Stimulated activated CD8-positive, alpha-beta memory T cell treated with anti-CD3 and anti-CD28 coated beads, Interleukin-12 subunit alpha, Interleukin-12 subunit beta, amount 100 ng/mL, for 4 hours (primary cell): Measurements from ENCODE around the gene SLC25A25.

Source experiments
- DNase-seq: peaks from one replicate; pipeline ENCODE4 v3.0.0-alpha.2; 2020; ENCODE audit warnings: low read depth

Gene SLC25A25

DNA sequence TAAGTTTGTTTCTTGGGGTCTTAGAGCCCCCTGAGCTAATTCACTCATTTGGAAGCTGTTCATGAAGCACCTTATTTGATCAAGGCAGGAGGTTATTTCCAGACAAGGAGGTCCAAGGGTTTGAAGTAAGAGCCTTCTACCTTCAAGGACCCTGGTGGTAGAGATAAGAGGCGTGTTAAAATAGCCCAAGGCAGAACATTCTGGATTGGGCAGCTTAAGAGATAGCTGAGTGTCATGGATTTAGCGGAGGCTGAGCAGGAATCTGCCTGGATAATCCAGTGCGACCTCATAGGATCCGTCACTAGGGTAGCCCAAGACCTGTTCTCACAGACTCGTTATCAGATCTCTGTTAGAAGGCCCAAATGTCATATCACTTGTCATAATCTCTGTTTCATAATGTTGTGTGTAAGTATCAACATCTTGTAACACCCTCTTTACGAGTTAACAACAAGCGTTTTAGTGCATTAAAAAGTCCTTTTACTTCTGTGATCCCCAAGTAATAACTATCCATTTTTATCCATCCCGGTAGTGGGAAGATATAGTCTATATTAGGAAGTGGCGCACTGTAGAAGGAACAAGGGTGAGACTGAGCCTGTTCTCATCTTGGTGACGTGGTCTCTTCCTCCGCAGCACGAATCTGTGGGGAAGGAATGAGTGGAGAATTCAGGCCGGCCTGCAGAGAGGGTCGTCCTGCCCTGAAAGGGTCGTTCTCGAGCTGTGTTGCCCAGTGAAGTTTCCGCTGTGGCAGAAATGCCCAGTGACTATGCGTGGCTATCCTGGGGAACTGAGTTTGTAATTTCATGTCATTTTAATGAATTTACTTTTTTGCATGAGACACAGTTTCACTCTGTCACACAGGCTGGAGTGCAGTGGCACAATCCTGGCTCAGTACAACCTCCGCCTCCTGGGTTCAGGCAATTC is 28.8 kb downstream of the SLC25A25 start:
- DNase-seq: no peak

DNA sequence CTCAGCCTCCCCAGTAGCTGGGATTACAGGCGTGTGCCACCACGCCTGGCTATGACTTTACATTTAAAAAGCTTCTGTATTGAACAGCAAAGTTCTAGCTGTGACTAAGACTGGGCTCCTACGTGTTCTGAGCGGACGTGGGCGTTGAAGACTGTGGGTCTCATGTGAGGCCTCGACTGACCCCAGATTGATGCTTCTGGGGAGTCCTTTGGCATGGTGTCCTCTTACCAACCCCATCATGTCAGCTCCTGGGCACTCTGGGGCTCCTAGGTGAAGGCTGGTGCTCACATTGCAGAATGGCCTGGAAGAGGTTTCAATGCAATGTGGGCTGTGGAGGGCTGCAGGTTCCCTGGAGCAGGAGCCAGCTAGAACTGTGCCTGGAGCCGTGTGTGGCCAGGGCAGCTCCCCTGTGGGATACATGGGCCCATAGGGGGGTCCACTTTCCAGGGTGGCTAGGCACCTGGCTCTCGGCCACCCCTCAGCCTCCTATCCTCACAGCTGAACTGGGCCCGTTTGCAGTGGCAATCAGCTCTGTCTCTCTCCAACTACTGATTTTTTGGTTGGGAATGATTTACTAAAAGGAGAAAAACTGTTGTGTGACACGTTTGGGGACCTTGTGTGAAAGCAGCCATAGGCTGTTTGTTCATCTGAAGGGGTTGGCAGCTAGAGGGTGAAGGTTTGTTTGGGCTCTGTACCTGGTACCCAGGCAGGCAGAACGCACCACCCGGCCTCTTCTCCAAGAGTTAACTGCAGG is 29.7 kb downstream of the SLC25A25 start:
- DNase-seq: no peak

DNA sequence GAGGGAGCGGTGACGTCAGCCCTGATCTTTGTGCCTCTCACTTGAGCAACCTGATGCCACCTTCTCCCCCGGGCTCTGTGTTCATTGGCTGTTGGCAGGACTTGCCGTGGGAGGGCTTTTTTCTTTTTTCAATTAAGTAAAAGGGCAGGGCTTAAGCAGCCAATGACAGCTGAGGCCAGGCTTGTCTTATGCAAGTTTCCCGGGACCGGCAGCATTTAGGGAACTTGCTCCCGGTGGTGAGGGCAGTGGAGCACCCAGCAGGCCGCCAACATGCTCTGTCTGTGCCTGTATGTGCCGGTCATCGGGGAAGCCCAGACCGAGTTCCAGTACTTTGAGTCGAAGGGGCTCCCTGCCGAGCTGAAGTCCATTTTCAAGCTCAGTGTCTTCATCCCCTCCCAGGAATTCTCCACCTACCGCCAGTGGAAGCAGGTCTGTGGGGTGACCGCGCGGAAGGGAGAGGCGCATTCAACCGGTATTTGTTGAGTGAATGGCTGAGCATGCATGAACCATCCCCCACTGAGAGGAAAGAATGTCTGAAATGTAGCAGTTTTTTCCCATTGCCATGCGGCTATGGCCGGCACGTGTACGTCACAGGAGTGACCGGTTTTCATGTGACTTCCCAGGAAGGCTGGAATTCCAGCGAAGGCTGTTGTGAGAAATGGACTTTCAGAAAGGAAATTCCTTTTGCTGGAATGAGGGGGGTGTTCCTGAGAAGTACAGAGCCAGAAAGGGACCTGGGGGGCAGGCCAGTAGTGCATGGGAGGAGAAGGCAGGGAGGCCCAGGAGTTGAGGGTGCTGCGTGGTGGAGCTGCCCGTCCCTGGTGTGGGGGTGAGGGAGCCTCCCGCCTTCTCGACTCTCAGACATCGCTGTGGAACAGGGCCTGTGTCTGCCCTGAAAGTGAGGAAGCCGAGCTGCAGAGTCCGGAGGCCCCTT is 30.5 kb downstream of the SLC25A25 start:
- peak; percentile 50 for DNase-seq

DNA sequence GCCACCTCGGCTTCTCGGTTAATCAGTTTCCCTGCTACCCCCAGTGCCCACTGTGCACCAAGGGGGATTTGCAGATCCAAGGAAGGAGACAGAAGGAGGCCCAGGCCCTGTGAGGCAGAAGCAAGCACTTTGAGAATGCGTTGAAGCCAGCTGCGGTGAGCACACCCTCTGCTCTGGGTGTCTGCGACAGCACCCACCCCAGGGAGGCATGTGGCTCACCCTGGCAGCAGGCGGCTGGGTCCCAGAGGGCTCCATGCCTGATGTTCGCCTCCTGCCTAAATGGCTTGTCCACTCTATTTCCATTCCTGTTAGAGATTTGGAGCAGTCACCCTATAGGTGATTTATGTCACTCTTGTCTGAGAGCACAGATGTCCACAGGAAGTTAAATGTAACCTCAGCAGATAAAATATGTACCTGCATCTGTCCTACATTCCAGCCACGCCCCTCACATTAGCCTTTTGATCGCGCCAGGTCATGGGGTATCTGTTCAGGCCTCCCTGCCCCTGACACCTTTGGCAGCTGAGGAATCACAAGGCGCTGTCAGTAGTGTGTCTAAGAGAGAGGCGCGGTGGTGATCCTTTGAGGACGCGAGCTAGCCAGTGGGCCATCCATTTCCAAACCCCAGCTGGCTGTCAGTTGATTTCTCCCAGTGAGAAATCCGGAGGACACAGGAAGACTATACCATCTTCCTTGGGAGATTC is 31.3 kb downstream of the SLC25A25 start:
- DNase-seq: no peak

DNA sequence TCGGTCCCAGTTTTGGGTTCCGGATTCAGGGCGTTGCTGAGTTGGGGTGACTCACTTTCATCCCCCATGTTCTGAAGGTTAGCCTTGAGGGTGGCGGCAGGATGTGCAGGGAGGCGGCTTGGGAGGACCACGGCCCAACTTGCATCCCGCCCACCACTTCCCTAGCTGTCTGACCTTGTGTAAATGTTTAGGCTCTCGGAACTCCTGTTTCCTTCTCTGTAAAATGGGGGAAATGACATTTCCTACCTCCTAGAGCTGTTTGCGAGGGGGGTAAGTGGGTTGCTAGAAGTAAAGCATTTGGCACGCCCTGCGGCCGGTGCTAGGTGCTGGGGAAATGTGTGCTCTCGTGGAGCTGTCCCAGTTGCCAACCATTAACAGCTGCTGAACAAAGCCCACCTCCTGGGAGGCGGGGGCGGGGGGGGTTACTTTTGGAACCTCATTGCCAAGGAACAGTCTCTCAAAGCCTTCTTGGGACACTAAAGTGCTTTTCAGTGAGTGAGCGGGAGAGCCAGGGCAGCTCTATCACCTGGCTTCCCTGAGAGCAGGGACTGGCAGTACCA is 32.0 kb downstream of the SLC25A25 start:
- DNase-seq: no peak

DNA sequence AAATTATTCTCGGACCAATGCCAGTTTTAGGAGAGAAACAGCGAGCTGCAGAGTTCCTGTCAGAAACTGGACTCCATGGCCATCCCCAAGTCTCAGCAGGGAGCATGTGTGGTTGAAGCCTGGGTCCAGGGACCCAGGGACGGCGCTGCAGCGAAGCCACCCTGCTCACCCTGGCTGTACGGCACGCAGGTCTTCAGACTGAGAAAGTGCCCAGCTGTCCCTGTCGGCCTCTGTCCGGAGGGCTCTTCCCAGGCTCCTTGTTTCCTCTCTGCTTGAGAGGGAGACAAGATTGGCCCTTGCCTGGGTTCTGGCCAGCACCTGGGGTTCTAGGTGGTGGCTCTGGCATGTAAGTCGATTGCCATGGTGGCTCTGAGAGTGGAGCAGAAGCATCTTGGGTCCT is 32.5 kb downstream of the SLC25A25 start:
- DNase-seq: no peak

DNA sequence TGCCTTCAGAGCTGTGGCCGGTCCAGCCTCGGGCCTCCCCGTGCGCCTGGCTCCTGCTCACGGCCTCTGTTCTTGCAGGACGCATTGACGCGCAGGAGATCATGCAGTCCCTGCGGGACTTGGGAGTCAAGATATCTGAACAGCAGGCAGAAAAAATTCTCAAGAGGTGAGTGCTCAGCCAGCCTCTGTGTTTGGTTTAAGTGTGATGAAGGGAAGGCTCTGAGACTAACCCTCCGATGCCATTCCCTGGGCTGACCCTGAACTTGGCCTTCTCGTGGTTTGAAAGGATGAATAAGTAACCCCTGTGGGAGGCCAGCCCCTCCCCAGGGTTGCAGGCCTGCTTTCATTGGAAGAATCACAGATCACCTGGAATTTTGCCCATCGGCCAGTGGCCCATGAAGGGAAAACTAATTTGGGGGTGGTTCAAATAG is 33.2 kb downstream of the SLC25A25 start:
- DNase-seq: no peak

DNA sequence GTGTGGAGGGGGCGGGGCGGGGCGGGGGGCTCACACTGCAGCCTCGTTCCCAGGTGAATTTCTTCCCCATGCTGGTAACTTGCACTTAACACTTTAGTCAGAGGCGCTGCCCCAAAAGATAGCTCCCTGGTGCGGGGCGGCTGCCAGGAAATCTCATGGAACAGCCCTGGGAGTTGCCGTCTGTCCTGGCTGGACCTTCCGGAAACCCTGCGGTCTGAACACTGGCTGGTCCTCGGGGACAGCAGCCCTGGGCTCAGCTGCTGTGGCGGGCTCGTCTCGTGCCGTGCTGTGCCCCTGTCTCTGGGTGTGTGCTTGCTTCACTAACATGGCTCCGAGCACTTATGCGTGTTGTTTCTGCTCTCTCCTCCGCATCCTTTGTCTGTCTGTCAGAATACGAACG is 33.7 kb downstream of the SLC25A25 start:
- no peak for DNase-seq

DNA sequence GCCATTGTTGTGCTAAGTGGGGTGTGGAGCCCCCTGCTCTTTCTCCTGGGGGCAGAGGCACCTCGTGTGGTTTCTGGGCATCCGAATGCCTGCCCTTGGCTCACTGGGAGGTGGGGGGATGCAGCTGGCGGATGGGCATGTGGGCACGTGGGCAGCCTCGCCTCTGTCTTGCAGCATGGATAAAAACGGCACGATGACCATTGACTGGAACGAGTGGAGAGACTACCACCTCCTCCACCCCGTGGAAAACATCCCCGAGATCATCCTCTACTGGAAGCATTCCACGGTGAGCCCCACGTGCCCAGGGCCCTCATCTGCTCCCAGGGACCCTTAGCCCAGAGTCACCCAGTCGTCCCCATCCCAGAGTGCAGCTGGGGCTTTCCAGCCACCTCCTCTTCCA is 34.2 kb downstream of the SLC25A25 start:
- no peak for DNase-seq

DNA sequence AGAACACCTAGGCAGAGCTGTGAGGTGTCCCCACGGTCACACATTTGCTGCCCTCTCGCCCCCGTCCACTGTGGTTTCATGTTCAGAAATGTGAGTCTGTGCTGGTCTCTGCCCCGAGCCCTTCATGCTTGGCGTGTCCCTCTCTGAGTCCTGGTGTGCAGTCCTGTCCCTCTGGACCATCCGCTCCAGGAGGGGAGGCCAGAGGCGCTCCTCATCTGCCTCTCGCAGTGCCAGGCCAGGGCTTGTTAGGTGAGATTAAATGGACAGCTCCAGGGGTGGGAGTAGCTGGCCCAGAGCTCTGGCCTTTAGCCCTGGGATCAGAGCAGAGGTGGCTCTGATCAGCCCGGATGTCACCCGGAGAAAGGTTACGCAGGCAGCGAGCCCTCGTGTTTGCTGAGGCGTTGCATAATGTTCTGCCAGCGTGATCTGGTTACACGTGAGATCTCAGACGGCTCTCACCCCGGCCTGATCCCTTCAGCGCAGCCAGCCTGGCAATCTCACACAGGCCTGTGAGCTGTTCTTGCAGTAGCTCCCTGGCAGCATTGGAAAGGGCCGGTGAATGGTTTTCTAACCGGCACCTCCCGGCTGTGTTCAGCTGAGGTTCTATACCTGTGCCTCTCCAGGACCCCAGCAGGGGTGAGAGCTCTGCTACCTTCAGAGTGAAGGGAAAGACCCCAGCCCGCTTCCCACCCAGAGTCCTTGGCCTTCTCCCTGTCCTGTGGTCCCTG is 35.0 kb downstream of the SLC25A25 start:
- no peak for DNase-seq

DNA sequence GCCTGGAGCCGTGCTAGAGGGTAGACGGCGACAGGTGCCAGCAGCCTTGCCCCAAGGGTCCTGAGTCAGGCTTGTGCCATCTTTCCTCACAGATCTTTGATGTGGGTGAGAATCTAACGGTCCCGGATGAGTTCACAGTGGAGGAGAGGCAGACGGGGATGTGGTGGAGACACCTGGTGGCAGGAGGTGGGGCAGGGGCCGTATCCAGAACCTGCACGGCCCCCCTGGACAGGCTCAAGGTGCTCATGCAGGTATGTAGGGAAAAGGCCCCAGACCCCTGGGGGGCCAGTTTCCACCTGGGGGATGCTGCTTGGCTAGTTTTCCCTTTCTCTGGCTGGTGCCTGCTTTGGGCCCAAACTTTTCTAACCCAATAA is 35.5 kb downstream of the SLC25A25 start:
- DNase-seq: no peak

DNA sequence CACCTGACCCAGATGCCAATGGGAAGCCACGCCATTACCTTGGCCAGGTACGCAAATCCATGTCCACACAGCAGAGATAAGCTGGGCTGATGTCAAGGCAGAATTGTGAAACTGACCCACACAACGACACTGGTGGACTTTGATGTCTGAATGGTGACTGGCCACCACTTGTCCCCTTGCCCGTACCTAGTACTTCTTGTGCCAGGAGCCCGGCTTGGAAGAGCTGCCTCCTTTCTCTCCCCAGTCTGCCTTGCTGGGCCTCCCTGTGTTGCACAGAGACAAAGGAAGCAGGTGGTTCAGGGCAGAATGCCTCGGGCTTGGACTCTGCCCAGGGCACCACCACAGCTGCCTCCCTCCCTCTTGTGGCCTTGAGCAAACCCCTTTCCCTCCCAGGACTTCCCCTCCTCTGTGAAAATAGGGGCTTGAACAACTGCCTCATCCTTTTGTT is 36.2 kb downstream of the SLC25A25 start:
- no peak for DNase-seq

DNA sequence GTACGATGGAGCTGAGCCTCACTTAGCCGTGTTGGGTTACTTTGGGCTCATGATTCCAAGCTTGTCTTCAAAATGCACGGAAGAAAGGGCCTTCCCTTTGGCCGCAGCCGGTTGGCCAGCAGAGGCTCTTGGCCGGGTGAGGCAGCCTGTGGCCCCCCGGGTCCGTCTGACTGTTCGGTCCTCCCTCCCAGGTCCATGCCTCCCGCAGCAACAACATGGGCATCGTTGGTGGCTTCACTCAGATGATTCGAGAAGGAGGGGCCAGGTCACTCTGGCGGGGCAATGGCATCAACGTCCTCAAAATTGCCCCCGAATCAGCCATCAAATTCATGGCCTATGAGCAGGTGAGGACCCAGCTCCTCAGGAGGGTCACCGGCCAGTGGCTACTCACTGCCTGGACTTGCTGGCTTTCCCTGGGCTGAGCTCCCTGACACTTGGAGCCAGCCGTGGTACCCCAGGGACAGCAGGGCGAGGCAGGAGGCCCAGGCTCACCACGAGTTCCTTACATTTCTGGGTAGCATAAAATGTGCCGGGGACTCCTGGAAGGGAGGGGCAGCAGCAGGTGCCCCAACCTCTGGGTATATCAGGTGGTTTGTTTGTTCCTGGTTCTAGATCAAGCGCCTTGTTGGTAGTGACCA is 37.6 kb downstream of the SLC25A25 start:
- no peak for DNase-seq

DNA sequence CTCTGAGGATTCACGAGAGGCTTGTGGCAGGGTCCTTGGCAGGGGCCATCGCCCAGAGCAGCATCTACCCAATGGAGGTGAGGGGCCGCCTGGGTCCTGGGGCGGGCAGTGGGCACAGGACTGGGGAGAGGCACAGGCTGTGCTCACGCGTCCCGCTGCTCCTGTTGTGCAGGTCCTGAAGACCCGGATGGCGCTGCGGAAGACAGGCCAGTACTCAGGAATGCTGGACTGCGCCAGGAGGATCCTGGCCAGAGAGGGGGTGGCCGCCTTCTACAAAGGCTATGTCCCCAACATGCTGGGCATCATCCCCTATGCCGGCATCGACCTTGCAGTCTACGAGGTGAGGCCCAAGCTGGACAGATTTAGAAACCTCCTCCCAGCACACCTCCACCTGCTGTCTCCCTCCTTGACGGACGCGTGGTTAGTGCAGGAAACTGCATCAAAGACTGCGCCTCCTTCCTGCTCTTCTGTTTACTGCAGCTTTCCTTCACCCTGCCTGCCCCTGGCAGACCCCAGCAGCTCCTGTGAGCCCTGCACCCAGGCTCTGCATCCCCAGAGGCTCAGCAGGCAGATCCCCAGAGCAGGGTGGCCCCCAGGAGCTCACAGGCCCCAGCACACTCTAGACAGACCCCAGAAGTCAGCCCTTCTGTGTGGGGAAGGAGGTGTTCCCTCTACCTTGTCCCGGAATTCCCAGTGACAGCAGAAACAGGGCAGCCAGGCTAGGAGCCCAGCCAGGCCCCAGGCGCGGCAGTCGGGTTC is 38.3 kb downstream of the SLC25A25 start:
- no peak for DNase-seq

DNA sequence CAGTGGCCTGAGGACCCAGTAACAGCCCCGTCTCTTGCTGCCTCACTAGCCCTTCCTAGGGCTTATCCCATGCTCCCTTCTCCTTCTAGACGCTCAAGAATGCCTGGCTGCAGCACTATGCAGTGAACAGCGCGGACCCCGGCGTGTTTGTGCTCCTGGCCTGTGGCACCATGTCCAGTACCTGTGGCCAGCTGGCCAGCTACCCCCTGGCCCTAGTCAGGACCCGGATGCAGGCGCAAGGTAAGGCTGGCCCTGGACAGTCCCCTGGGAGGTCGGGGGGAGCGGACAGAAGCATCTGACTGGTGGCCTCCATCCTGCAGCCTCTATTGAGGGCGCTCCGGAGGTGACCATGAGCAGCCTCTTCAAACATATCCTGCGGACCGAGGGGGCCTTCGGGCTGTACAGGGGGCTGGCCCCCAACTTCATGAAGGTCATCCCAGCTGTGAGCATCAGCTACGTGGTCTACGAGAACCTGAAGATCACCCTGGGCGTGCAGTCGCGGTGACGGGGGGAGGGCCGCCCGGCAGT is 39.0 kb downstream of the SLC25A25 start:
- no peak for DNase-seq

DNA sequence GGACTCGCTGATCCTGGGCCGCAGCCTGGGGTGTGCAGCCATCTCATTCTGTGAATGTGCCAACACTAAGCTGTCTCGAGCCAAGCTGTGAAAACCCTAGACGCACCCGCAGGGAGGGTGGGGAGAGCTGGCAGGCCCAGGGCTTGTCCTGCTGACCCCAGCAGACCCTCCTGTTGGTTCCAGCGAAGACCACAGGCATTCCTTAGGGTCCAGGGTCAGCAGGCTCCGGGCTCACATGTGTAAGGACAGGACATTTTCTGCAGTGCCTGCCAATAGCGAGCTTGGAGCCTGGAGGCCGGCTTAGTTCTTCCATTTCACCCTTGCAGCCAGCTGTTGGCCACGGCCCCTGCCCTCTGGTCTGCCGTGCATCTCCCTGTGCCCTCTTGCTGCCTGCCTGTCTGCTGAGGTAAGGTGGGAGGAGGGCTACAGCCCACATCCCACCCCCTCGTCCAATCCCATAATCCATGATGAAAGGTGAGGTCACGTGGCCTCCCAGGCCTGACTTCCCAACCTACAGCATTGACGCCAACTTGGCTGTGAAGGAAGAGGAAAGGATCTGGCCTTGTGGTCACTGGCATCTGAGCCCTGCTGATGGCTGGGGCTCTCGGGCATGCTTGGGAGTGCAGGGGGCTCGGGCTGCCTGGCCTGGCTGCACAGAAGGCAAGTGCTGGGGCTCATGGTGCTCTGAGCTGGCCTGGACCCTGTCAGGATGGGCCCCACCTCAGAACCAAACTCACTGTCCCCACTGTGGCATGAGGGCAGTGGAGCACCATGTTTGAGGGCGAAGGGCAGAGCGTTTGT is 39.6 kb downstream of the SLC25A25 start:
- no peak for DNase-seq

DNA sequence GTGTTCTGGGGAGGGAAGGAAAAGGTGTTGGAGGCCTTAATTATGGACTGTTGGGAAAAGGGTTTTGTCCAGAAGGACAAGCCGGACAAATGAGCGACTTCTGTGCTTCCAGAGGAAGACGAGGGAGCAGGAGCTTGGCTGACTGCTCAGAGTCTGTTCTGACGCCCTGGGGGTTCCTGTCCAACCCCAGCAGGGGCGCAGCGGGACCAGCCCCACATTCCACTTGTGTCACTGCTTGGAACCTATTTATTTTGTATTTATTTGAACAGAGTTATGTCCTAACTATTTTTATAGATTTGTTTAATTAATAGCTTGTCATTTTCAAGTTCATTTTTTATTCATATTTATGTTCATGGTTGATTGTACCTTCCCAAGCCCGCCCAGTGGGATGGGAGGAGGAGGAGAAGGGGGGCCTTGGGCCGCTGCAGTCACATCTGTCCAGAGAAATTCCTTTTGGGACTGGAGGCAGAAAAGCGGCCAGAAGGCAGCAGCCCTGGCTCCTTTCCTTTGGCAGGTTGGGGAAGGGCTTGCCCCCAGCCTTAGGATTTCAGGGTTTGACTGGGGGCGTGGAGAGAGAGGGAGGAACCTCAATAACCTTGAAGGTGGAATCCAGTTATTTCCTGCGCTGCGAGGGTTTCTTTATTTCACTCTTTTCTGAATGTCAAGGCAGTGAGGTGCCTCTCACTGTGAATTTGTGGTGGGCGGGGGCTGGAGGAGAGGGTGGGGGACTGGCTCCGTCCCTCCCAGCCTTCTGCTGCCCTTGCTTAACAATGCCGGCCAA is 40.4 kb downstream of the SLC25A25 start:
- no peak for DNase-seq
